AG04449 (cell line): ENCODE data around the gene DUSP6.

ENCODE experiments used
- CTCF ChIA-PET: fragments of 350-600 bp; formaldehyde crosslinking; extraction: SDS; loops from one replicate; lab custom pipeline; 2021; ENCODE audit warnings: antibody characterized with exemption; lab: Yijun Ruan, JAX
- POLR2A ChIA-PET: fragments of 400-600, 350-600 bp; formaldehyde crosslinking; extraction: SDS; loops from one replicate; lab custom pipeline; 2020; ENCODE audit warnings: antibody characterized with exemption, inconsistent platforms; lab: Yijun Ruan, JAX
- DNase-seq: peaks from one replicate; pipeline ENCODE4 v3.0.0-alpha.2; 2010; ENCODE audit warnings: low read depth, low spot score
- H3K4me3 ChIP-seq: 2 replicates; pipeline ENCODE4 v1.5.1; 2011; ENCODE audit warnings: low read depth, mild to moderate bottlenecking, control low read depth, low read length
- TF ChIP-seq, protein P1 (sequence below): IDR thresholded peaks from one replicate; pipeline ENCODE4 v1.5.1; 2011; ENCODE audit warnings: mild to moderate bottlenecking, moderate library complexity, low read length, control low read depth, inconsistent platforms; ENCODE audit not compliant: insufficient read depth; ENCODE audit errors: missing control alignments

DUSP6 gene

DNA sequence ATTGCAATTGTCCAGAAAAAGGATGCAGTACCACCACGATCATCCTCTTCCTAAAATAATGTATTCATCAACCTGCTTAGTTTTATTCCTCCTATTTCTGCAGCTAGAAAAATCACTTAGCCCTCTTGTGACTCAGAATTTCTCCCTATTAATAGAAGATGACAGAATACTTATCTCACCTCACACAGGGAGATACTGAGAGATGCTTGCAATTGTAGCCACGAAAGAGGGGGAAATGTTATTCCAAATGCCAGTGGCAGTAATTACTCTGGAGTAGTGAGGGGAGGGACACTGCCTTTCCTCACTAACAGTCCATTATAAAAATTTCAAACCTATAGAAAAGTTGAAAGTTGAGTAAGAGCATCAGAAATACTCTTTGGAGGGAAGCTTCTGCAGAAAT lies 11.8 kb upstream of the DUSP6 start:
- ChIA-PET CTCF (no interaction called here), POLR2A (no interaction called here)
- no peak for DNase-seq
- H3K4me3 ChIP-seq, result no peak overlapping the region
- TF ChIP-seq, protein P1, sequence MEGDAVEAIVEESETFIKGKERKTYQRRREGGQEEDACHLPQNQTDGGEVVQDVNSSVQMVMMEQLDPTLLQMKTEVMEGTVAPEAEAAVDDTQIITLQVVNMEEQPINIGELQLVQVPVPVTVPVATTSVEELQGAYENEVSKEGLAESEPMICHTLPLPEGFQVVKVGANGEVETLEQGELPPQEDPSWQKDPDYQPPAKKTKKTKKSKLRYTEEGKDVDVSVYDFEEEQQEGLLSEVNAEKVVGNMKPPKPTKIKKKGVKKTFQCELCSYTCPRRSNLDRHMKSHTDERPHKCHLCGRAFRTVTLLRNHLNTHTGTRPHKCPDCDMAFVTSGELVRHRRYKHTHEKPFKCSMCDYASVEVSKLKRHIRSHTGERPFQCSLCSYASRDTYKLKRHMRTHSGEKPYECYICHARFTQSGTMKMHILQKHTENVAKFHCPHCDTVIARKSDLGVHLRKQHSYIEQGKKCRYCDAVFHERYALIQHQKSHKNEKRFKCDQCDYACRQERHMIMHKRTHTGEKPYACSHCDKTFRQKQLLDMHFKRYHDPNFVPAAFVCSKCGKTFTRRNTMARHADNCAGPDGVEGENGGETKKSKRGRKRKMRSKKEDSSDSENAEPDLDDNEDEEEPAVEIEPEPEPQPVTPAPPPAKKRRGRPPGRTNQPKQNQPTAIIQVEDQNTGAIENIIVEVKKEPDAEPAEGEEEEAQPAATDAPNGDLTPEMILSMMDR, result no peak

GRCh38 chr12:89363582-89363981 lies 11.3 kb upstream of the DUSP6 start:
- TF ChIP-seq, protein P1, result no peak
- DNase-seq, result no peak
- no peak overlapping the region for H3K4me3 ChIP-seq
- ChIA-PET CTCF (interaction anchor here (1.2 kb wide), 1 partner anchor 96 kb away, joined by 3 read pairs; no protein-coding TSS in a partner anchor), POLR2A (no interaction called here)

GRCh38 chr12:89363084-89363483 lies 10.8 kb upstream of the DUSP6 start:
- TF ChIP-seq, protein P1, result no peak
- DNase-seq, result no peak
- ChIA-PET CTCF (interaction anchor here (0.8 to 1.2 kb wide), 2 partner anchors 97 to 99 kb away, joined by 3 to 5 read pairs; no protein-coding TSS in a partner anchor), POLR2A (no interaction called here)
- H3K4me3 ChIP-seq, result no peak overlapping the region

GRCh38 chr12:89359615-89360014 lies 7.3 kb upstream of the DUSP6 start:
- ChIA-PET POLR2A (no interaction called here), CTCF (interaction anchor here (2.3 kb wide), 2 partner anchors 102 to 308 kb away, joined by 8 to 13 read pairs; no protein-coding TSS in a partner anchor)
- TF ChIP-seq, protein P1, result no peak
- H3K4me3 ChIP-seq, result no peak overlapping the region
- no peak for DNase-seq

DNA sequence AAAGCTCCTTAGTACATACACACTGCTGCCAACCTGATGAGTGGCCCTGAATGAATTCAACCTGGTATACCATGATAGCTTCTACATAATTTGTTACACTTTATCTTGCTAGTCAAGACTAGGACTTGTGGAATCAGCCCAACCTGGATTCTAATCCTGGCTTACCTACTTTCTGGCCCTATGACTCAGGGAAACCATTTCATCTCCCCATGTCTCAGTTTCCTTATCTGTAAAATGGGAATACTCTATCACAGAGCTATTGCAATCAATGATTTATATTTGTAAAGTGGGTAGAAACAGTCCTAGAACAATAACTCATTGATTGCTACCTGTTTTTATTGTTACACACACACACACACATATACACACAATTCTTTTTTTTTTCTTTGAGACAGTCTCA lies 6.5 kb upstream of the DUSP6 start:
- POLR2A ChIA-PET, result no interaction called here
- CTCF ChIA-PET, result interaction anchor here (0.9 to 2.3 kb wide), 4 partner anchors 99 to 308 kb away, joined by 3 to 13 read pairs (median 6); no protein-coding TSS in a partner anchor
- H3K4me3 ChIP-seq, result no peak overlapping the region
- TF ChIP-seq, protein P1, result no peak
- DNase-seq, result no peak

DNA sequence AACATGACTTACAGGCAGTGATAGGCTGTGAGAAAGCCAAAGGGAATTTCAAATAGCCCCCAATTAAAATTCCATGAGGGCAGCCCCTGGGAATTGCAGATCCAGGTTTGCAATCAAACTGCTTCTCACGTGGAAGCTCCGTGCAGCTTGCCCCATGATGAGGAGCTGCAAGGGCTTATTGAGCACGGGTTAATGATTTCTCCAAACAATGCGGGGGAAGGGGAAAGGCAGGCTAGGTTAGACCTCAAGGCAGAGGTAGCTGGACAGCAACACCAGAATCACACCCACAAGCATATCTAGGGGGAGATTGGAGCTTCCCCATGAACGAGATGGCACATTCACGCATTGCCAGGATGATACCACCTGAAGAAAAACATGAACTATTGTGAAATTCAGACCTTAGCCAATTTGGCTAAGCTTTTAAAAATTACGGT lies 5.0 kb upstream of the DUSP6 start:
- ChIA-PET POLR2A (no interaction called here), CTCF (interaction anchor here (1.3 to 2.3 kb wide), 4 partner anchors 18 to 306 kb away, joined by 3 to 8 read pairs (median 4); partner anchors contain the start of gene GALNT4)
- TF ChIP-seq, protein P1, result no peak
- H3K4me3 ChIP-seq, result no peak overlapping the region
- DNase-seq, result no peak
